Endothelial cell of umbilical vein (primary cell): ENCODE data around the gene UGCG. TPM values are rescaled to one million over a fixed set of nuclear protein-coding genes. Genes with fewer than 3 reads are reported as not detected.

Source experiments
- BruUV-seq: library from RNA; stranded (reverse); fragments of 400-500 nt; replicated peaks from 2 replicates; lab custom pipeline; 2021; lab: Mats Ljungman, UMichigan
- CTCF ChIA-PET: fragments of 300-600, 350-600 bp; sonication (Branson Sonifier 250); formaldehyde crosslinking; loops from one replicate; lab custom pipeline; 2021; ENCODE audit warnings: antibody characterized with exemption, inconsistent platforms; lab: Charles Lee
- POLR2A ChIA-PET: fragments of 300-600, 350-600 bp; sonication (Branson Sonifier 250); formaldehyde crosslinking; loops from one replicate; lab custom pipeline; 2021; ENCODE audit warnings: antibody characterized with exemption, inconsistent platforms; lab: Charles Lee
- DNase-seq: peaks from one replicate; pipeline ENCODE4 v3.0.0-alpha.2; 2011; ENCODE audit warnings: low read depth, low spot score
- FAIRE-seq: peaks from 2 replicates; lab custom pipeline; 2011; peaks lifted over from hg19 to GRCh38; lab: Jason Lieb, UNC
- H2AFZ ChIP-seq: 2 replicates; pipeline ENCODE4 v1.6.0; 2012; ENCODE audit warnings: low read depth, low read length, control low read depth, inconsistent platforms
- H3K27ac ChIP-seq: 2 replicates; pipeline ENCODE4 v1.5.1; 2011; ENCODE audit warnings: low read depth, mild to moderate bottlenecking, control low read depth, low read length, moderate library complexity; ENCODE audit not compliant: insufficient read depth
- H3K27me3 ChIP-seq, 2 experiments: 2 replicates each; pipeline versions ENCODE4 v1.6.0 to v1.6.1; 2011; ENCODE audit warnings: low read length in 2 of 2, mixed read lengths in 1 of 2; ENCODE audit not compliant: control insufficient read depth in 2 of 2, insufficient read depth in 2 of 2
- H3K36me3 ChIP-seq, 2 experiments: 2 replicates in 1 of 2; 3 replicates in 1 of 2; pipeline ENCODE4 v1.5.1; 2011; ENCODE audit warnings: low read length in 2 of 2, mild to moderate bottlenecking in 1 of 2, moderate library complexity in 1 of 2; ENCODE audit not compliant: control insufficient read depth in 2 of 2, insufficient read depth in 2 of 2; ENCODE audit errors: extremely low read depth in 1 of 2
- H3K4me1 ChIP-seq: 3 replicates; pipeline ENCODE4 v1.5.1; 2011; ENCODE audit warnings: mild to moderate bottlenecking, low read length; ENCODE audit not compliant: control insufficient read depth, insufficient read depth; ENCODE audit errors: extremely low read depth
- H3K4me2 ChIP-seq: 2 replicates; pipeline ENCODE4 v1.6.1; 2011; ENCODE audit warnings: low read length, control low read depth, mixed read lengths; ENCODE audit not compliant: insufficient read depth
- H3K4me3 ChIP-seq, 3 experiments: fragments of 200-600 bp in 1 of 3; sonication (generic), shearing (Covaris generic) in 1 of 3; replicated peaks in 1 of 3; 2 replicates each; pipeline ENCODE4 v1.5.1; 2011 to 2016; ENCODE audit warnings: control low read depth in 3 of 3, low read length in 3 of 3, mild to moderate bottlenecking in 2 of 3, inconsistent platforms in 1 of 3, low read depth in 1 of 3, moderate library complexity in 1 of 3; ENCODE audit not compliant: insufficient read depth in 1 of 3
- H3K79me2 ChIP-seq: 2 replicates; pipeline ENCODE4 v1.6.0; 2012; ENCODE audit warnings: low read length, inconsistent platforms; ENCODE audit not compliant: control insufficient read depth, insufficient read depth
- H3K9ac ChIP-seq: replicated peaks from 2 replicates; pipeline ENCODE3; 2011; ENCODE audit warnings: low read length, control low read depth; ENCODE audit not compliant: insufficient read depth; ENCODE audit errors: extremely low read depth
- H3K9me1 ChIP-seq: replicated peaks from 3 replicates; pipeline ENCODE4 v1.6.0; 2011; ENCODE audit warnings: mild to moderate bottlenecking, low read length; ENCODE audit not compliant: control insufficient read depth, insufficient read depth; ENCODE audit errors: extremely low read depth
- H3K9me3 ChIP-seq: replicated peaks from 2 replicates; pipeline ENCODE4 v1.5.1; 2012; ENCODE audit warnings: low read length, inconsistent platforms; ENCODE audit not compliant: control insufficient read depth, insufficient read depth
- H4K20me1 ChIP-seq: replicated peaks from 2 replicates; pipeline ENCODE3; 2011; ENCODE audit warnings: mild to moderate bottlenecking, low read length; ENCODE audit not compliant: control insufficient read depth, insufficient read depth; ENCODE audit errors: extremely low read depth
- CTCF ChIP-seq, 2 donors: IDR thresholded peaks; 1 replicate in 1 of 2; 2 replicates in 1 of 2; pipeline ENCODE4 v1.5.1; 2011; ENCODE audit warnings: low read length in 2 of 2, mild to moderate bottlenecking in 2 of 2, moderate library complexity in 2 of 2, control low read depth in 1 of 2, inconsistent platforms in 1 of 2, low read depth in 1 of 2; ENCODE audit not compliant: insufficient read depth in 1 of 2; ENCODE audit errors: extremely low read depth in 1 of 2
- EZH2 ChIP-seq: IDR thresholded peaks from 2 replicates; pipeline ENCODE4 v1.6.1; 2012; ENCODE audit warnings: borderline replicate concordance, low read depth, mild to moderate bottlenecking, moderate library complexity, low read length, inconsistent platforms; ENCODE audit not compliant: severe bottlenecking
- FOS ChIP-seq: IDR thresholded peaks from 2 replicates; pipeline ENCODE4 v1.6.1; 2011; ENCODE audit warnings: mild to moderate bottlenecking, low read length, moderate library complexity, borderline replicate concordance; ENCODE audit not compliant: insufficient read depth
- GATA2 ChIP-seq: IDR thresholded peaks from 2 replicates; pipeline ENCODE4 v1.7.0; 2011; ENCODE audit warnings: low read depth, mild to moderate bottlenecking, moderate library complexity, mixed read lengths, low read length; ENCODE audit not compliant: insufficient read length, insufficient read depth
- JUN ChIP-seq: IDR thresholded peaks from 2 replicates; pipeline ENCODE4 v1.6.1; 2011; ENCODE audit warnings: borderline replicate concordance, low read depth; ENCODE audit not compliant: insufficient read length, insufficient read depth
- MAX ChIP-seq: IDR thresholded peaks from 2 replicates; pipeline ENCODE4 v1.6.1; 2011; ENCODE audit not compliant: insufficient read depth, insufficient read length
- MYC ChIP-seq: IDR thresholded peaks from one replicate; pipeline ENCODE4 v1.6.1; 2011; ENCODE audit warnings: mild to moderate bottlenecking, low read depth, low read length
- POLR2A ChIP-seq: IDR thresholded peaks from 2 replicates; pipeline ENCODE4 v1.6.1; 2012; ENCODE audit warnings: low read depth, mild to moderate bottlenecking, control low read depth, low read length
- POLR2AphosphoS5 ChIP-seq: IDR thresholded peaks from 2 replicates; pipeline ENCODE4 v1.6.1; 2012; ENCODE audit warnings: low read depth, mild to moderate bottlenecking, control low read depth, low read length, moderate library complexity; ENCODE audit not compliant: insufficient read depth
- dilution Hi-C: fragments of 300-500 bp; cut with MboI; formaldehyde crosslinking; loops from one replicate; pipeline ENCODE4 v1.15.0; 2019; ENCODE audit warnings: low sequenced_read_pairs; ENCODE audit not compliant: extremely low pct_ligation_motif_present
- intact Hi-C: fragments of 100-400 bp; cut with micrococcal nuclease; formaldehyde crosslinking; loops from one replicate; pipeline ENCODE4 v1.10.0; 2022
- polyA plus RNA-seq, 4 experiments: library from polyadenylated mRNA; depleted of rRNA in 3 of 4; stranded (reverse) in 3 of 4; unstranded in 1 of 4; fragments of >200 nt; gene quantifications; 2 replicates each; pipeline versions ENCODE4 v1.2.1 to v1.2.3, GENCODE V29; 2011 to 2012; ENCODE audit warnings: missing spikeins in 1 of 4
- total RNA-seq: library from RNA; stranded (reverse); gene quantifications from 2 replicates; pipeline ENCODE4 v1.2.3, GENCODE V29; 2021

UGCG gene
- total and polyA plus RNA-seq, 2 donors (not counting 3 experiments of a cell fraction or from before 2014, with no cell fraction given): 28.5 to 38.5 TPM

GRCh38 chr9:111928359-111928720, 31.7 kb downstream of the UGCG start:
- dilution Hi-C loops: no loop called here
- Histone ChIP-seq H3K27me3 (no peaks in the 10 kb centered on the region), H3K4me2 (no peak overlapping the region), H3K9ac (no peak overlapping the region), H3K9me1 (no peaks in the 10 kb centered on the region), H3K4me3 (no peak overlapping the region), H4K20me1 (no peaks in the 10 kb centered on the region), H3K79me2 (peaks cover 14% of the 10 kb centered on the region), H3K9me3 (no peaks in the 10 kb centered on the region), H3K4me1 (peaks cover 39% of the 10 kb centered on the region), H3K27ac (no peak overlapping the region), H3K36me3 (peaks cover 0 to 10% of the 10 kb centered on the region in 2 experiments), H2AFZ (no peak overlapping the region)
- POLR2A ChIA-PET: no interaction called here
- no peak for DNase-seq
- TF ChIP-seq POLR2AphosphoS5 (no peak), GATA2 (no peak), EZH2 (no peak), FOS (no peak), JUN (no peak), MAX (no peak), MYC (no peak), POLR2A (no peak)
- no TSS peak for BruUV-seq
- intact Hi-C loops: no loop called here
- no peak for FAIRE-seq
- CTCF ChIA-PET: interaction anchor here (4.7 kb wide), 1 partner anchor 146 kb away, joined by 30 read pairs; no protein-coding TSS in a partner anchor

- no peaks in the 10 kb centered on the region for H3K9me3 ChIP-seq
- H2AFZ ChIP-seq: no peak overlapping the region
- no peak overlapping the region for H3K4me2 ChIP-seq
- H3K9ac ChIP-seq: no peak overlapping the region
- H3K9me1 ChIP-seq: no peaks in the 10 kb centered on the region
- intact Hi-C loops: no loop called here
- POLR2A ChIA-PET: no interaction called here
- no peak overlapping the region for H3K27ac ChIP-seq
- FAIRE-seq (no peak), DNase-seq (no peak)
- H3K4me1 ChIP-seq: peaks cover 6% of the 10 kb centered on the region
- no peaks in the 10 kb centered on the region for H3K27me3 ChIP-seq
- BruUV-seq: no TSS peak
- peaks cover 3 to 9% of the 10 kb centered on the region in 2 experiments for H3K36me3 ChIP-seq
- H3K4me3 ChIP-seq: no peak overlapping the region
- TF ChIP-seq EZH2: no peak
- no peak for TF ChIP-seq POLR2AphosphoS5
- TF ChIP-seq GATA2: no peak
- no peak for TF ChIP-seq MAX
- no peak for TF ChIP-seq JUN
- TF ChIP-seq MYC: no peak
- TF ChIP-seq FOS: no peak
- TF ChIP-seq POLR2A: no peak
- no peak for TF ChIP-seq CTCF (IDR thresholded peaks at IDR 0.05; ENCODE audit: extremely low read depth in 1 of 2, insufficient read depth in 1 of 2, low read depth in 1 of 2, low read length in 2 of 2)
- dilution Hi-C loops: no loop called here
- CTCF ChIA-PET: interaction anchor here (0.6 to 1.5 kb wide), 3 partner anchors 18 to 191 kb away, joined by 3 to 5 read pairs (median 3); no protein-coding TSS in a partner anchor
- H3K79me2 ChIP-seq: no peaks in the 10 kb centered on the region
- H4K20me1 ChIP-seq: no peaks in the 10 kb centered on the region
Observed at GRCh38 chr9:111934747-111935146, 38.1 kb downstream of the UGCG start.
